Measurements from ENCODE around the gene RAP1B.

Gene RAP1B

GRCh38 chr12:68619541-68619940 lies 8.8 kb downstream of the RAP1B start:
- H3K27ac ChIP-seq (ENCODE audit: low read depth, low read length), result no peak overlapping the region
- no peaks in the 10 kb centered on the region for H3K36me3 ChIP-seq (ENCODE audit: control insufficient read depth in 1 of 2, insufficient read depth in 2 of 2, low read length in 2 of 2)
- no peak overlapping the region for H3K4me3 ChIP-seq (ENCODE audit: low read depth in 1 of 2, low read length in 2 of 2)
- no peaks in the 10 kb centered on the region for H3K9me3 ChIP-seq (ENCODE audit: control insufficient read depth in 1 of 2, low read length in 2 of 2)
- H3K27me3 ChIP-seq (ENCODE audit: control insufficient read depth in 1 of 2, insufficient read depth in 2 of 2, low read length in 2 of 2), result no peaks in the 10 kb centered on the region
- no peak overlapping the region for H3K9ac ChIP-seq (ENCODE audit: low read depth in 1 of 2, low read length in 2 of 2)
- H3K4me1 ChIP-seq (ENCODE audit: control insufficient read depth in 1 of 2, insufficient read depth in 2 of 2, low read length in 2 of 2), result peaks cover 33 to 42% of the 10 kb centered on the region in 2 donors

- H3K4me3 ChIP-seq (ENCODE audit: low read depth in 1 of 2, low read length in 2 of 2), result no peak overlapping the region
Observed at GRCh38 chr12:68620519-68621471, 10.1 kb downstream of the RAP1B start.

GRCh38 chr12:68621472-68622081 lies 10.9 kb downstream of the RAP1B start:
- H3K27ac ChIP-seq (ENCODE audit: low read depth, low read length), result no peak overlapping the region
- no peaks in the 10 kb centered on the region for H3K9me3 ChIP-seq (ENCODE audit: control insufficient read depth in 1 of 2, low read length in 2 of 2)
- H3K4me3 ChIP-seq (ENCODE audit: low read depth in 1 of 2, low read length in 2 of 2), result no peak overlapping the region
- no peak overlapping the region for H3K9ac ChIP-seq (ENCODE audit: low read depth in 1 of 2, low read length in 2 of 2)
- peaks cover 0 to 4% of the 10 kb centered on the region in 2 donors for H3K36me3 ChIP-seq (ENCODE audit: control insufficient read depth in 1 of 2, insufficient read depth in 2 of 2, low read length in 2 of 2)
- peaks cover 22 to 39% of the 10 kb centered on the region in 2 donors for H3K4me1 ChIP-seq (ENCODE audit: control insufficient read depth in 1 of 2, insufficient read depth in 2 of 2, low read length in 2 of 2)
- no peaks in the 10 kb centered on the region for H3K27me3 ChIP-seq (ENCODE audit: control insufficient read depth in 1 of 2, insufficient read depth in 2 of 2, low read length in 2 of 2)

More at GRCh38 chr12:68620519-68621471, 10.1 kb downstream of the RAP1B start:
- Histone ChIP-seq H3K9me3 (ENCODE audit: control insufficient read depth in 1 of 2, low read length in 2 of 2) (no peaks in the 10 kb centered on the region), H3K27ac (ENCODE audit: low read depth, low read length) (no peak overlapping the region), H3K4me1 (ENCODE audit: control insufficient read depth in 1 of 2, insufficient read depth in 2 of 2, low read length in 2 of 2) (peaks cover 22 to 39% of the 10 kb centered on the region in 2 donors), H3K27me3 (ENCODE audit: control insufficient read depth in 1 of 2, insufficient read depth in 2 of 2, low read length in 2 of 2) (no peaks in the 10 kb centered on the region), H3K9ac (ENCODE audit: low read depth in 1 of 2, low read length in 2 of 2) (no peak overlapping the region), H3K36me3 (ENCODE audit: control insufficient read depth in 1 of 2, insufficient read depth in 2 of 2, low read length in 2 of 2) (peaks cover 0 to 4% of the 10 kb centered on the region in 2 donors)

GRCh38 chr12:68622250-68622649 lies 11.6 kb downstream of the RAP1B start:
- H3K36me3 ChIP-seq (ENCODE audit: control insufficient read depth in 1 of 2, insufficient read depth in 2 of 2, low read length in 2 of 2), result peaks cover 0 to 9% of the 10 kb centered on the region in 2 donors
- H3K9ac ChIP-seq (ENCODE audit: low read depth in 1 of 2, low read length in 2 of 2), result no peak overlapping the region
- H3K27me3 ChIP-seq (ENCODE audit: control insufficient read depth in 1 of 2, insufficient read depth in 2 of 2, low read length in 2 of 2), result no peaks in the 10 kb centered on the region
- H3K27ac ChIP-seq (ENCODE audit: low read depth, low read length), result no peak overlapping the region
- H3K4me1 ChIP-seq (ENCODE audit: control insufficient read depth in 1 of 2, insufficient read depth in 2 of 2, low read length in 2 of 2), result peaks cover 22 to 37% of the 10 kb centered on the region in 2 donors
- H3K9me3 ChIP-seq (ENCODE audit: control insufficient read depth in 1 of 2, low read length in 2 of 2), result no peaks in the 10 kb centered on the region
- no peak overlapping the region for H3K4me3 ChIP-seq (ENCODE audit: low read depth in 1 of 2, low read length in 2 of 2)

- Histone ChIP-seq H3K4me3 (ENCODE audit: low read depth in 1 of 2, low read length in 2 of 2) (no peak overlapping the region), H3K9ac (ENCODE audit: low read depth in 1 of 2, low read length in 2 of 2) (no peak overlapping the region), H3K4me1 (ENCODE audit: control insufficient read depth in 1 of 2, insufficient read depth in 2 of 2, low read length in 2 of 2) (peaks cover 22 to 32% of the 10 kb centered on the region in 2 donors)
Observed at GRCh38 chr12:68623059-68623458, 12.4 kb downstream of the RAP1B start.

GRCh38 chr12:68623984-68624383 lies 13.3 kb downstream of the RAP1B start:
- Histone ChIP-seq H3K4me3 (ENCODE audit: low read depth in 1 of 2, low read length in 2 of 2) (no peak overlapping the region), H3K9me3 (ENCODE audit: control insufficient read depth in 1 of 2, low read length in 2 of 2) (peaks cover 0 to 6% of the 10 kb centered on the region in 2 donors), H3K9ac (ENCODE audit: low read depth in 1 of 2, low read length in 2 of 2) (no peak overlapping the region), H3K4me1 (ENCODE audit: control insufficient read depth in 1 of 2, insufficient read depth in 2 of 2, low read length in 2 of 2) (peaks cover 20 to 32% of the 10 kb centered on the region in 2 donors), H3K27ac (ENCODE audit: low read depth, low read length) (no peak overlapping the region), H3K36me3 (ENCODE audit: control insufficient read depth in 1 of 2, insufficient read depth in 2 of 2, low read length in 2 of 2) (peaks cover 4 to 9% of the 10 kb centered on the region in 2 donors), H3K27me3 (ENCODE audit: control insufficient read depth in 1 of 2, insufficient read depth in 2 of 2, low read length in 2 of 2) (no peaks in the 10 kb centered on the region)

More at GRCh38 chr12:68623059-68623458, 12.4 kb downstream of the RAP1B start:
- Histone ChIP-seq H3K9me3 (ENCODE audit: control insufficient read depth in 1 of 2, low read length in 2 of 2) (peaks cover 0 to 4% of the 10 kb centered on the region in 2 donors), H3K27me3 (ENCODE audit: control insufficient read depth in 1 of 2, insufficient read depth in 2 of 2, low read length in 2 of 2) (no peaks in the 10 kb centered on the region), H3K36me3 (ENCODE audit: control insufficient read depth in 1 of 2, insufficient read depth in 2 of 2, low read length in 2 of 2) (peaks cover under 1 to 9% of the 10 kb centered on the region in 2 donors), H3K27ac (ENCODE audit: low read depth, low read length) (no peak overlapping the region)

- Histone ChIP-seq H3K27ac (ENCODE audit: low read depth, low read length) (no peak overlapping the region), H3K4me1 (ENCODE audit: control insufficient read depth in 1 of 2, insufficient read depth in 2 of 2, low read length in 2 of 2) (peaks cover 18 to 37% of the 10 kb centered on the region in 2 donors), H3K4me3 (ENCODE audit: low read depth in 1 of 2, low read length in 2 of 2) (no peak overlapping the region)
Observed at GRCh38 chr12:68624933-68625332, 14.2 kb downstream of the RAP1B start.

GRCh38 chr12:68627673-68628319 lies 17.1 kb downstream of the RAP1B start:
- Histone ChIP-seq H3K27me3 (ENCODE audit: control insufficient read depth in 1 of 2, insufficient read depth in 2 of 2, low read length in 2 of 2) (no peaks in the 10 kb centered on the region), H3K4me3 (ENCODE audit: low read depth in 1 of 2, low read length in 2 of 2) (no peak overlapping the region), H3K36me3 (ENCODE audit: control insufficient read depth in 1 of 2, insufficient read depth in 2 of 2, low read length in 2 of 2) (peaks cover 4 to 9% of the 10 kb centered on the region in 2 donors), H3K27ac (ENCODE audit: low read depth, low read length) (no peak overlapping the region), H3K4me1 (ENCODE audit: control insufficient read depth in 1 of 2, insufficient read depth in 2 of 2, low read length in 2 of 2) (peaks cover 5 to 22% of the 10 kb centered on the region in 2 donors), H3K9ac (ENCODE audit: low read depth in 1 of 2, low read length in 2 of 2) (no peak overlapping the region), H3K9me3 (ENCODE audit: control insufficient read depth in 1 of 2, low read length in 2 of 2) (peaks cover 0 to 6% of the 10 kb centered on the region in 2 donors)

More at GRCh38 chr12:68624933-68625332, 14.2 kb downstream of the RAP1B start:
- Histone ChIP-seq H3K9ac (ENCODE audit: low read depth in 1 of 2, low read length in 2 of 2) (no peak overlapping the region), H3K36me3 (ENCODE audit: control insufficient read depth in 1 of 2, insufficient read depth in 2 of 2, low read length in 2 of 2) (peaks cover 4 to 9% of the 10 kb centered on the region in 2 donors), H3K9me3 (ENCODE audit: control insufficient read depth in 1 of 2, low read length in 2 of 2) (peaks cover 0 to 6% of the 10 kb centered on the region in 2 donors), H3K27me3 (ENCODE audit: control insufficient read depth in 1 of 2, insufficient read depth in 2 of 2, low read length in 2 of 2) (no peaks in the 10 kb centered on the region)

- Histone ChIP-seq H3K27ac (ENCODE audit: low read depth, low read length) (no peak overlapping the region), H3K9me3 (ENCODE audit: control insufficient read depth in 1 of 2, low read length in 2 of 2) (peaks cover 0 to 6% of the 10 kb centered on the region in 2 donors), H3K4me1 (ENCODE audit: control insufficient read depth in 1 of 2, insufficient read depth in 2 of 2, low read length in 2 of 2) (peaks cover 5 to 16% of the 10 kb centered on the region in 2 donors), H3K27me3 (ENCODE audit: control insufficient read depth in 1 of 2, insufficient read depth in 2 of 2, low read length in 2 of 2) (no peaks in the 10 kb centered on the region), H3K36me3 (ENCODE audit: control insufficient read depth in 1 of 2, insufficient read depth in 2 of 2, low read length in 2 of 2) (peaks cover 4 to 9% of the 10 kb centered on the region in 2 donors), H3K9ac (ENCODE audit: low read depth in 1 of 2, low read length in 2 of 2) (no peak overlapping the region), H3K4me3 (ENCODE audit: low read depth in 1 of 2, low read length in 2 of 2) (no peak overlapping the region)
Observed at GRCh38 chr12:68628698-68629097, 18.0 kb downstream of the RAP1B start.

All from duodenal mucosa (tissue), 2 donors.